Mucosa of descending colon (tissue), 3 donors: ENCODE results near the gene TFEB. TPM values are rescaled to one million over a fixed set of nuclear protein-coding genes. Genes with fewer than 3 reads are reported as not detected.

Source experiments
- ATAC-seq: fragments of 200-7000 bp; cut with Tn5 transposase; one replicate; pipeline ENCODE4 v1.9.1; 2020; ENCODE audit warnings: mild to moderate bottlenecking, moderate library complexity
- DNase-seq, 3 donors: peaks; one replicate each; pipeline ENCODE4 v3.0.0-alpha.2; 2020
- H3K36me3 ChIP-seq: fragments of 200-600 bp; one replicate; pipeline ENCODE4 v1.8.0; 2021; ENCODE audit warnings: low read depth, mild to moderate bottlenecking
- H3K4me1 ChIP-seq: fragments of 200-600 bp; one replicate; pipeline ENCODE4 v1.8.0; 2021; ENCODE audit warnings: low read depth, mild to moderate bottlenecking
- H3K4me3 ChIP-seq: fragments of 200-600 bp; one replicate; pipeline ENCODE4 v1.8.0; 2021; ENCODE audit warnings: mild to moderate bottlenecking
- H3K9me3 ChIP-seq: fragments of 200-600 bp; one replicate; pipeline ENCODE4 v1.8.0; 2021; ENCODE audit warnings: mild to moderate bottlenecking
- intact Hi-C, 2 donors: fragments of 100-400 bp; cut with DNase I in 1 of 2; cut with micrococcal nuclease in 1 of 2; formaldehyde crosslinking; loops; one replicate each; pipeline versions ENCODE4 v1.11.0 to v1.11.1; 2022; cut with DNase I, micrococcal nuclease
- total RNA-seq, 3 donors: library from RNA; stranded (reverse); fragmentation: NEBNext Ultra II Directional in 2 of 3; extraction: Animal tissue kit (Norgen Biotek cat#: 25700) in 2 of 3; gene quantifications; one replicate each; pipeline versions ENCODE4 v1.2.1 to v1.2.4, GENCODE V29; 2021 to 2023
- TF ChIP-seq, protein P1 (sequence below): fragments of 200-600 bp; IDR thresholded peaks from one replicate; pipeline ENCODE4 v1.8.0; 2022; ENCODE audit warnings: antibody characterized with exemption, mild to moderate bottlenecking
- donor health status: DM: no; HTN: no; CAD: no; lungs with moderate emphysema.
- donor health status: DM: no; HTN: no; CAD: no.
- donor health status: DM: no; HTN: yes; CAD: no.

The TFEB gene
- total RNA-seq, 3 donors from 2014 or later, result 35.2 to 44.5 (median 40.2) TPM

DNA sequence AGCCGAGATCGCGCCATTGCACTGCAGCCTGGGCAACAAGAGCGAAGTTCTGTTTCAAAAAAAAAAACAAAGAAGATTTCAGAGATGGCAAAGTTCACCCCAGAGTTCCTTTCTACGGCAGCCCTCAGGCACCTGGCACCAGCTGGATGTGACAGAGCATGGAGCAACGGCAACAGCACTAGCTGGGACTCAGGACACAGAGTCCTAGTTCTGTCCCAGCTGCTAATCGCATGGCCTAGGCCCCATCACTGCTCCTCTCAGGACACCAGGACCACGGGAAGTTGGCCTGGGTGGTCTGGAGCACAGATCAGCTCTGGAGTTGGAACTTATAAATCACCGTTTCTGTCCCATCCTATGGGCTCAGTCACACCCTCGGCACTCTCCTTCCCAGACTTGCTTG, 10.7 kb upstream of the TFEB start:
- H3K4me3 ChIP-seq, result no peak overlapping the region
- H3K4me1 ChIP-seq, result peaks cover 7% of the 10 kb centered on the region
- TF ChIP-seq, protein P1, sequence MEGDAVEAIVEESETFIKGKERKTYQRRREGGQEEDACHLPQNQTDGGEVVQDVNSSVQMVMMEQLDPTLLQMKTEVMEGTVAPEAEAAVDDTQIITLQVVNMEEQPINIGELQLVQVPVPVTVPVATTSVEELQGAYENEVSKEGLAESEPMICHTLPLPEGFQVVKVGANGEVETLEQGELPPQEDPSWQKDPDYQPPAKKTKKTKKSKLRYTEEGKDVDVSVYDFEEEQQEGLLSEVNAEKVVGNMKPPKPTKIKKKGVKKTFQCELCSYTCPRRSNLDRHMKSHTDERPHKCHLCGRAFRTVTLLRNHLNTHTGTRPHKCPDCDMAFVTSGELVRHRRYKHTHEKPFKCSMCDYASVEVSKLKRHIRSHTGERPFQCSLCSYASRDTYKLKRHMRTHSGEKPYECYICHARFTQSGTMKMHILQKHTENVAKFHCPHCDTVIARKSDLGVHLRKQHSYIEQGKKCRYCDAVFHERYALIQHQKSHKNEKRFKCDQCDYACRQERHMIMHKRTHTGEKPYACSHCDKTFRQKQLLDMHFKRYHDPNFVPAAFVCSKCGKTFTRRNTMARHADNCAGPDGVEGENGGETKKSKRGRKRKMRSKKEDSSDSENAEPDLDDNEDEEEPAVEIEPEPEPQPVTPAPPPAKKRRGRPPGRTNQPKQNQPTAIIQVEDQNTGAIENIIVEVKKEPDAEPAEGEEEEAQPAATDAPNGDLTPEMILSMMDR, result no peak
- H3K36me3 ChIP-seq, result no peaks in the 10 kb centered on the region
- no peaks in the 10 kb centered on the region for H3K9me3 ChIP-seq
- intact Hi-C loops, result no loop called here
- no peak for ATAC-seq
- no peak for DNase-seq

DNA sequence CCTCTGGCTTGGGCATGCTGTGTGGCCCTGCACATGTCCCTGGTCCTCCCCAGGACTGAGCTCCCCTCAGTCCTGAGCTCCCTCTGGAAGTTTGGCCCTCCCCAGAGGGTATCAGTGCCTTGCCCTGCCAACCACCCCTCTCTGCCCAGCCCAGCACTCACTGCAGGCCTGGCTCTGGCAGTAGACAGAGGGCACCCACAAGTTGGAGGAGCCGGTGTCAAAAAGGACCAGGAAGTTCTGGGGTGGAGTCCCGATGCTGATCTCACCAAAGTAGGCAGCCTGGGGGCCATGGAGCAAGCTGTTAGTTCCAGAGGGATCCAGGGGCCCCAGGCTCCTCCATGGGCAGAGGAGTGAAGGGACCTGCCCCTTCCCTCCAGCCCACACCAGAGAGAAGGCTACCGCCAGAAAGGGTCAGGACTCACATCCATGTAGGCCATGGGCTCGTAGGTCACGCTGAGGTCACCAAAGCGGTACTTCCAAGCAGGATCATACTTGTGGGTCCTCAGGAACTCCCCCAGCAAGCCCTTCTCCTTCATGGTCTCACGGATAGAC, 8.9 kb upstream of the TFEB start:
- TF ChIP-seq, protein P1, result no peak
- H3K4me1 ChIP-seq, result peaks cover 12% of the 10 kb centered on the region
- H3K9me3 ChIP-seq, result no peaks in the 10 kb centered on the region
- ATAC-seq (no peak), DNase-seq (no peak)
- intact Hi-C loops, result no loop called here
- H3K36me3 ChIP-seq, result no peaks in the 10 kb centered on the region
- H3K4me3 ChIP-seq, result no peak overlapping the region

DNA sequence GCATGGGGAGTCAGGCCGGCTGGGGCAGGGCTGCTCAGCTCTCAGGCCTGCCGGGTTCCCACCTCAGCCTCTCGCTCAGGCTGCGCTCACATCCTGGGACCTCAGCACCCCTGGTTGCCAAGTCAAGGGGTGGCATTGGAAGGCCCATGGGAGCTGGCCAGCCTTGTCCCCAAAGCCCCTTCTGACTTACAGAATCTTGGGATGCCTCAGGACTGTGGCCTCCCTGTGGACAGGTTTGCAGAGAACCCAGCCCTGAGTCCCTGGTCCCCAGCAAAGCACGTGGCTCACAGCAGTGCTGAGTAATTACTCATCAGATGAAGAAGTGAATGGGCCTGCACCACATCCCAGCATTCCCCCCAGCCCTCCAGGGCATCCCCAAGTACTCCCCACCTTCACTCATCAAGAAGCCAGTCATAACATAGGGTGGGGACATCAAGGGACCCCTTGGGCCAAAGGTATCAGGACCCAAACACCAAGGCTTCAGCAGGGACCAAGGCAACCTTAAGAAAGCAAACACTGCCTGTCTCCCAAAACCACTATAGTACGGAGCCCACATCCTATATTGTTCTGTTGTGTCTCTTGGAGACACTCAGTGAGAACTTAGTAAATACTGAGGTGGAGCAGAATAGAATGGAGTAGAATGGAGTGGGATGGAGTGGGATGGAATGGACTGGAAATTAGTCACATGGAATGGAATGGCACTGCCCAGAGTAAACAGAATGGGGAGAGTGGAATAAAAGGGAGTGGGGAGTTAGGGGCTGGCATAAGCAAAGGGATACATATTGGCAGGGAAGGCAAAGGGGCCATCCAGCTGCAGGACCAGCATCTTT, 8.2 kb upstream of the TFEB start:
- no peak for DNase-seq
- intact Hi-C loops, result no loop called here

DNA sequence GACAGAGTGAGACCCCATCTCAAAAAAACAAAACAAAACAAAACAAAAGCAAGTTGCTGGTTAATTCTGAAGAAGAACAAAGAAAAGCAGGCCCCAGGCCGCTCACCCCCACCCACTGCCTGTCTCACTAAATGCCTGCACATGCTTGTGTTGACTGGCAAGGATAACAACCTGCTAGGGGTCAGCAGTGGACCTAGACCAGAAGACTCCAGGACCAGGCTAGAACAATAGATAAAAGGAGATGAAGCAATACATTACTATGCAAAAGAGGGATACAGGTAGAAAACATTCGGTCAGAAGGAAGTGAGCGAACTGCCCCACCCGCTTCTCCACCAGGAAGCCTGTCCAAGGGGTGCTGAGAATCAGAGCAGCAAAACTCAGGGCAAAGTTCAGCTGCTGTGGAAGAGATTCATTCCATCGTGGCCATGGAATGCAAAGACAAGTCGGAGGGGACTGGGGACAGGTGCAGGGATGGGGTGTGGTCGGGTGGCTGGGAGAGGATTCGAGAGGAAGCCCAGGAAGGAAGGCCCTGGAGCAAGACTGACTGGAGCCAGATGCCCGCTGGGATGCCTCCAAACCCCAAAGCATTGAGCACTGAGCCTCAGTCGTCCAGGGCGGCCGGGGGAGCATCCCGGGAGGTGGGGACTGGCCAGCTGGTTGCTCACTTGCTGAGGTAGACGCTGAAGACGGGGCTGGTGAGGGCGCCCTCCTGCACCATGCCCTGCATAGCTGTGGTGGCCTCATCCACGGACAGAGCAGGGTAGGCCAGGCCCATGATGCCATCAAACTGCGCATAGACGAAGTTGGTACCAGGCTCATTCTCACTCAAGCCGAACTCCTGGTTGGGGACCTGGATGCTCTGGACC, 6.5 kb upstream of the TFEB start:
- intact Hi-C loops, result no loop called here
- Histone ChIP-seq H3K9me3 (no peaks in the 10 kb centered on the region), H3K4me3 (peak overlapping the region; percentile 3), H3K4me1 (peaks cover 12% of the 10 kb centered on the region), H3K36me3 (no peaks in the 10 kb centered on the region)
- ATAC-seq, result peak; percentile 88
- peak; percentile 76 to 82 (median 80) for DNase-seq
- TF ChIP-seq, protein P1, result no peak

More for the DNA sequence above, 8.2 kb upstream of the TFEB start:
- Histone ChIP-seq H3K9me3 (no peaks in the 10 kb centered on the region), H3K4me3 (no peak overlapping the region), H3K4me1 (peaks cover 12% of the 10 kb centered on the region), H3K36me3 (no peaks in the 10 kb centered on the region)
- TF ChIP-seq, protein P1, result no peak
- no peak for ATAC-seq

DNA sequence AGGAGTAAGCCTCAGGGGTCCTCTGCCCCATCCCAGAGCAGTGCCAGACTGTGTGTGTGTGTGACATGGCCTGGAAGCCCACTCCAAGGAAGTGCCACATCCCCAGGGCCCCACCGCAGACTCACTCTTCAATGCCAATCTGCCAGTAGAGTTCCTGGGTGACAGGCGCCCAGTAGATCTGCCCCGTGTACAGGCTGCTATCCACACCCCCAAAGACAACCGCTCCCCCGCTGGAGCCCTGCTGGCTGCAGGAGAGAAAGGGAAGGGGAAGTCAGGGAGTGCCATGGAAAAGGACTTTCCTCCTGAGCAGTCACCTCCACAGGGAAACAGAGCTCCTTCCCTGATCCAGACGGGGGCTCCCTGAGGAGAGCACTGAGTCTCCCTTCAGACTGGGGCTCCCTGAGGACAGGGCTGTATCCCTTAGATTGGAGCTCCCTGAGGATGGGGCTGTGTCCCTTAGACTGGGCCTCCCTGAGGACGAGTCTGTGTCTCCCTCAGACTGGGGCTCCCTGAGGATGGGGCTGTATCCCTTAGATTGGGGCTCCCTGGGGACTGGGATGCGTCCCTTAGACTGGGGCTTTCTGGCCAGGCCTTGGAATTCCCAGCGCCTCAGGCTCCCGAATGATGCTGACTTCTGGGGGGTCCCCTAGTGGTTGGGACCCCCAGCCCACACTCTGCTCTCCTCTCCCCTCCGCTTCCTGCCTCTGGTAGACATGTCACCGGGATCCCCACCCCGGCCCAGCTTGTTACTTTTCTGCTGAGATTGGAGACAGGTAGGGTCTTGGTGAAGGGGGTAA, 5.2 kb upstream of the TFEB start:
- Histone ChIP-seq H3K36me3 (no peaks in the 10 kb centered on the region), H3K9me3 (no peaks in the 10 kb centered on the region), H3K4me1 (peaks cover 18% of the 10 kb centered on the region), H3K4me3 (no peak overlapping the region)
- ATAC-seq, result peak; percentile 5
- TF ChIP-seq, protein P1, result no peak
- DNase-seq, result peak in 2 of 3 donors; percentile 48 to 67
- intact Hi-C loops, result no loop called here
